ENCODE measurements around the gene KRI1.

- TF ChIP-seq CTCF (IDR thresholded peaks at IDR 0.05) (no peak), POLR2A (IDR thresholded peaks at IDR 0.05) (no peak), POLR2AphosphoS5 (IDR thresholded peaks at IDR 0.05) (no peak), EP300 (IDR thresholded peaks at IDR 0.05) (no peak)
Observed at GRCh38 chr19:10593148-10593547, 27.3 kb upstream of the KRI1 start.
